Naive thymus-derived CD8-positive, alpha-beta T cell (primary cell): Measurements from ENCODE around the gene PRPF39. TPM values are rescaled to one million over a fixed set of nuclear protein-coding genes. Genes with fewer than 3 reads are reported as not detected.
"Not testable (repeated sequence)": the region's sequence is repeated elsewhere in the genome, so short reads cannot be mapped to it uniquely, and the experiment has no call there.

Experiments
- ATAC-seq, 2 donors: fragments of 150-1000 bp; cut with Tn5 transposase in 1 of 2; sonication (Bioruptor Pico), chemical (Tn5 transposase) in 1 of 2; 1 replicate in 1 of 2; 2 replicates in 1 of 2; pipeline ENCODE4 v1.10.0; 2021; ENCODE audit warnings: mild to moderate bottlenecking in 2 of 2, moderate library complexity in 2 of 2
- POLR2A ChIA-PET: fragments of 350-600 bp; sonication (Branson Sonifier 250); formaldehyde crosslinking; loops from one replicate; lab custom pipeline; 2021; ENCODE audit warnings: antibody characterized with exemption; lab: Charles Lee
- DNase-seq, 10 donors: peaks; one replicate each; pipeline versions ENCODE4 v3.0.0 to v3.0.0-alpha.2; 2020 to 2022
- H3K27ac Mint-ChIP-seq, 10 donors: one replicate each; pipeline ENCODE4 v1.8.0; 2020 to 2022; ENCODE audit warnings: mild to moderate bottlenecking in 10 of 10, mixed read lengths in 10 of 10, moderate library complexity in 4 of 10, inconsistent platforms in 1 of 10
- H3K27me3 Mint-ChIP-seq, 5 donors: one replicate each; pipeline ENCODE4 v1.8.0; 2021 to 2022; ENCODE audit warnings: mixed read lengths in 5 of 5
- H3K36me3 Mint-ChIP-seq, 3 donors: one replicate each; pipeline ENCODE4 v1.8.0; 2020 to 2022; ENCODE audit warnings: mixed read lengths in 3 of 3, mild to moderate bottlenecking in 2 of 3, inconsistent platforms in 1 of 3
- H3K4me1 Mint-ChIP-seq, 4 donors: one replicate each; pipeline ENCODE4 v1.8.0; 2021 to 2022; ENCODE audit warnings: mixed read lengths in 4 of 4
- H3K4me3 Mint-ChIP-seq, 10 donors: one replicate each; pipeline ENCODE4 v1.8.0; 2020 to 2022; ENCODE audit warnings: mild to moderate bottlenecking in 10 of 10, mixed read lengths in 10 of 10, moderate library complexity in 6 of 10, inconsistent platforms in 1 of 10
- H3K9me3 Mint-ChIP-seq, 9 donors: one replicate each; pipeline ENCODE4 v1.8.0; 2020 to 2022; ENCODE audit warnings: mixed read lengths in 9 of 9, mild to moderate bottlenecking in 3 of 9, inconsistent platforms in 1 of 9, moderate library complexity in 1 of 9
- polyA plus RNA-seq, 3 donors: library from polyadenylated mRNA; unstranded; fragments of 300-500 nt; fragmentation: Illumina TruSeq; gene quantifications; one replicate each; pipeline ENCODE4 v1.2.3, GENCODE V29; 2021
- total RNA-seq, 8 experiments: library from RNA in 2 of 8; stranded (reverse) in 2 of 8; gene quantifications; one replicate each; pipeline ENCODE4 v1.2.3 and lab custom pipeline; 2021 to 2026

Gene PRPF39
- total and polyA plus RNA-seq, 5 experiments from 2014 or later, result 9.8 to 77.9 (median 11.6) TPM

DNA sequence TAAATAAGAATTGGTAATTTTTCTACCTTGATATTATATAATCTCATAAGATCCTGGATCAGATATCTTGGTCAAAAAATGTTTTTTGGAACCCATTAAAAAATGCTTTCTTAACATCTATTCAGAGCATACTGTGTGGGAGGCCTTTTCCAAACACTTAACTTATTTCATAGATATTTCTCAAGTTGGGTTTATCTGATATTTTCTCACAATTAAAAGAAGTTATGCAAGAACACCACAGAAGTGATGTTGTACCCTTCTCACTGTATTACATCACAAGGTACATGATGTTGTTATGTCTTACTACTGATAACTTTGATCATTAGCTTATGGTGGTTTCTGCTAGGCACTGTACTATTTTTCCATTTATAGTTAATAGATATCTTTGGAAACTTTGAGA, 23.4 kb upstream of the PRPF39 start:
- peaks cover 0 to 9% (median 0%) of the 10 kb centered on the region in 9 donors for H3K9me3 Mint-ChIP-seq
- H3K36me3 Mint-ChIP-seq, result peaks cover 13 to 39% (median 32%) of the 10 kb centered on the region in 3 donors
- H3K4me1 Mint-ChIP-seq, result peaks cover 0 to 9% (median 0%) of the 10 kb centered on the region in 4 donors
- POLR2A ChIA-PET, result no interaction called here
- no peaks in the 10 kb centered on the region for H3K27me3 Mint-ChIP-seq
- H3K4me3 Mint-ChIP-seq, result no peak overlapping the region
- peak overlapping the region in 1 of 10 donors; percentile 27 for H3K27ac Mint-ChIP-seq
- ATAC-seq (no peak), DNase-seq (no peak)

DNA sequence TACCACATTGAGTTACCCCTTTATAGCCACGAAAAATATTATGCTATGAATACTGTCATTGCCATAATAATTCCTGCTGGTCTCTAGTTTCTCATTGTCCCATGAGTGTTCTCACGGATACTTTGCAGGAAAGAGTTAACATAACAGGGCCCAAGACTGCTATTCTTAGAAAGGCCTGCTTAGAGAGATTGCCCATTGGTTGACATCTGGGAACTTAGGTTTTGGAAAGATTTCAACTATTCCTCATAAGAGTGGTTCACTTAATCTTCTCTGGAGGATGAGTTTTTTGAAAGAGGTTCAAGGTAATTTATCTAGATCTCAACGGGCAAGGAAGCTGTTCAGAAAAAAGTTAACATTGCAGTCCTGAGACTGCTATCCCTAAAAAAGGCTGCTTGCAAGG, 18.4 kb upstream of the PRPF39 start:
- Mint-ChIP-seq H3K36me3 (peaks cover 0 to 31% (median 15%) of the 10 kb centered on the region in 3 donors), H3K27me3 (no peaks in the 10 kb centered on the region), H3K4me3 (no peak overlapping the region), H3K4me1 (peaks cover 0 to 6% (median 0%) of the 10 kb centered on the region in 4 donors), H3K9me3 (peaks cover 0 to 4% (median 0%) of the 10 kb centered on the region in 9 donors), H3K27ac (no peak overlapping the region)
- POLR2A ChIA-PET, result no interaction called here
- ATAC-seq (no peak), DNase-seq (no peak)

DNA sequence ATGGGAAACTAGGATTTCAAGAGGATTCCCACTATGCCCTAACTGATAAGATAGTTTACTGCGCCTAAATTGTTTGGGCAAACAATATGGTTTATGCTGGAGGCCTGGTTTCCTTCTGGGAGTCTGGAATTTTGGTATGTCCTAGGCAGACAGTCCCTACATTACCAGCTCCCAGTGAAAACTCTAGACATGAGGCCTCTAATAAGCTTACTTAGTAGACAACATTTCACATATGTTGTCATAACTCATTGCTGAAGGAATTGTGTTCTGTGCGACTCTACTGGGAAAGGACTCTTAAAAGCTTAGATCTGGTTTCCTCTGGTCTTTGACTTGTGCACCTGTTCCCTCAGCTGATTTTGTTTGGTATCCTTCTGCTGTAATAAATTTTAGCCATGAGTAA, 18.0 kb upstream of the PRPF39 start:
- DNase-seq (no peak), ATAC-seq (no peak)
- H3K4me3 Mint-ChIP-seq, result no peak overlapping the region
- H3K27me3 Mint-ChIP-seq, result no peaks in the 10 kb centered on the region
- H3K36me3 Mint-ChIP-seq, result peaks cover 0 to 32% (median 15%) of the 10 kb centered on the region in 3 donors
- H3K27ac Mint-ChIP-seq, result no peak overlapping the region
- H3K9me3 Mint-ChIP-seq, result peaks cover 0 to 4% (median 0%) of the 10 kb centered on the region in 9 donors
- POLR2A ChIA-PET, result no interaction called here
- H3K4me1 Mint-ChIP-seq, result peaks cover 0 to 6% (median 0%) of the 10 kb centered on the region in 4 donors

DNA sequence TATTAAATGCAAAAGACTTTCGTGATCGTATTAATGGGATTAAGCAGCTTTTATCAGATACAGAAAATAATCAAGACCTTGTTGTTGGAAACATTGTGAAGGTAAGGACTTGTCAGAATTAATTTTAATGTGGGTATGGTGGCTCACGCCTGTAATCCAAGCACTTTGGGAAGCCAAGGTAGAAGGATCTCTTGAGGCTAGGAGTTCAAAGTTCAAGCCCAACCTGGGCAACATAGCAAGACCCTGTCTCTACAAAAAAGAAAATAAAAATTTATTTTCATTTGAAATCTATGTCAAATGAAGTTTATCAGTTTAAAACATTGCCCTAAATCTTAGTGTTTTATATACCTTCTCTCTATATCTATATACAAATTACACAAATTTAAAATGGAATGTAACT, 17.2 kb upstream of the PRPF39 start:
- POLR2A ChIA-PET, result no interaction called here
- H3K27me3 Mint-ChIP-seq, result no peaks in the 10 kb centered on the region
- no peak overlapping the region for H3K27ac Mint-ChIP-seq
- no peak overlapping the region for H3K4me3 Mint-ChIP-seq
- no peak for ATAC-seq
- peaks cover 0 to 4% (median 0%) of the 10 kb centered on the region in 9 donors for H3K9me3 Mint-ChIP-seq
- peaks cover 0 to 6% (median 0%) of the 10 kb centered on the region in 4 donors for H3K4me1 Mint-ChIP-seq
- DNase-seq, result no peak
- H3K36me3 Mint-ChIP-seq, result peaks cover 0 to 30% (median 15%) of the 10 kb centered on the region in 3 donors

DNA sequence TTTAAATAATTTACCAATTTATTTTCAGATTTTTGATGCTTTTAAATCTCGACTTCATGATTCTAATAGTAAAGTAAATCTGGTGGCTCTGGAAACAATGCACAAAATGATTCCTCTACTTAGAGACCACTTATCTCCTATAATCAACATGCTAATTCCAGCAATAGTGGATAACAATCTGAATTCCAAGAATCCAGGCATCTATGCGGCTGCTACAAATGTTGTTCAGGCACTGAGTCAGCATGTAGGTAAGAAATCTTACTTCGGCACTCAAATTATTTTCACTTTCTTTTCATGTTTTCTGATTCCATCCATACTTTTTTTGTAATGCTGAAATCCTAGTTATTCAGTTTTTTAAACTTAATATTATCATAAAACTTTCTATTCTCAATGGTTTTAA, 15.5 kb upstream of the PRPF39 start:
- Mint-ChIP-seq H3K4me1 (peaks cover 0 to 5% (median 0%) of the 10 kb centered on the region in 4 donors), H3K4me3 (no peak overlapping the region), H3K36me3 (peaks cover 0 to 34% (median 22%) of the 10 kb centered on the region in 3 donors), H3K27me3 (no peaks in the 10 kb centered on the region), H3K9me3 (peaks cover 0 to 4% (median 0%) of the 10 kb centered on the region in 9 donors), H3K27ac (no peak overlapping the region)
- POLR2A ChIA-PET, result no interaction called here
- ATAC-seq (no peak), DNase-seq (no peak)

DNA sequence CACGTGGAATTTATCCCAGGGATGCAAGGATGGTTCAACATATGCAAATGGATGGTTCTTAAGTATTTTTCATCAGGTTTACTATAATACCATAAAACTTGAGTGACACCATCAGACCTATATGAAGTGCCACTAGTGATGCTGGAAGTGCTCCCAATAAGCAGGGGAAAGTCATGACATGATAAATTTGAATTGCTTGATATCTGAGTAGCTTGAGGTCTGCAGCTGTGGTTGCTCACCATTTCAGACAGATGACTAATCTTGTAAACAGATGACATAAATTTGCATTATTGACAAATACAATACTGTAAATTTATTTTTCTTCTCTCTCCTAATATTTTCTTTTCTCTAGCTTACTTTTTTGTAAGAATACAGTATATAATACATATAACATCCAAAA, 13.7 kb upstream of the PRPF39 start:
- no peaks in the 10 kb centered on the region for H3K27me3 Mint-ChIP-seq
- ATAC-seq, result no peak
- H3K4me1 Mint-ChIP-seq, result no peaks in the 10 kb centered on the region
- H3K27ac Mint-ChIP-seq, result no peak overlapping the region
- H3K4me3 Mint-ChIP-seq, result no peak overlapping the region
- POLR2A ChIA-PET, result no interaction called here
- DNase-seq, result no peak
- H3K9me3 Mint-ChIP-seq, result no peaks in the 10 kb centered on the region
- peaks cover 0 to 35% (median 16%) of the 10 kb centered on the region in 3 donors for H3K36me3 Mint-ChIP-seq

DNA sequence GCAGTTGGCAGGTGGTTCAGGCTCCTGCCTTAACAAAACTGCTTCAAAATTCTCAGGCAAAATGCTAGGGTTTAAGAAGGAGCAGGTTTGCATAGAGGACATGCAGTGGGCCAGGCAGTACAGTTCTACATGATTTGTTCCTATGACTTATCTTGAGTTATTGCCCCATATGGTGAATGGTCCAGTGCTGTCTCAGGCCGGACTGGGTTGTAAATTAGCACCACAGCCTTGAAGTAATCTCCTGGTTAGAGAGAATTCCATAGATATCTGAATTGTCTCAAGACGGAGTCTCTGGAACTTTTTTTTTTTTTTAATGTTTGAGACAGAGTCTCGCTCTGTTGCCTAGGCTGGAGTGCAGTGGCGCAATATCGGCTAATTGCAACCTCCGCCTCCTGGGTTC, 11.8 kb upstream of the PRPF39 start:
- Mint-ChIP-seq H3K4me1 (no peaks in the 10 kb centered on the region), H3K27me3 (no peaks in the 10 kb centered on the region), H3K27ac (no peak overlapping the region), H3K9me3 (no peaks in the 10 kb centered on the region), H3K4me3 (no peak overlapping the region), H3K36me3 (peaks cover 0 to 35% (median 16%) of the 10 kb centered on the region in 3 donors)
- ATAC-seq, result no peak
- no peak for DNase-seq
- POLR2A ChIA-PET, result no interaction called here

DNA sequence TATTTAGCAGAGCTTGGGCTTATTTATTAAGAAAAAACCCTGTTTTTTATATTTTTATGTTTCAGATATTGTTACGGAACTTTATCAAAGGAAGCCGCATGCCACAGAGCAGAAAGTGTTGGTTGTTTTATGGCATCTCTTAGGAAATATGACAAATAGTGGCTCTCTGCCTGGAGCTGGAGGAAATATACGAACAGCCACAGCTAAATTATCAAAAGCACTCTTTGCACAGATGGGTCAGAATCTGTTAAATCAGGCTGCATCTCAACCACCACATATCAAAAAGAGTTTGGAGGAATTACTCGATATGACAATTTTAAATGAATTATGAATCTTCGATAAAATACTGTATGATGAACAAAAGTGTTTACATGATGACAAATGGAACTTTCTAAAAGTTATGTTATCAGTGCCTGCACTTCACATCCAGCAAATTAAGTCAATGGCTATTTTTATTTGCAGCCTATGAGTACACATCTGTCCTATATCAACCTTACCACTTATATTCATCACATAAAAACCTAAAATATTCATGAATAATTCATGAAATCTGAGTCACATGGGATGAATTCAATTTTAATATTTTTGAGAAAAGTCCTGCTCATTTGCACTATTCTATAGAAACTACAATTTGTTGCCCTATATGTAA, 10.6 kb upstream of the PRPF39 start:
- Mint-ChIP-seq H3K4me1 (no peaks in the 10 kb centered on the region), H3K36me3 (peaks cover 0 to 32% (median 16%) of the 10 kb centered on the region in 3 donors), H3K9me3 (no peaks in the 10 kb centered on the region), H3K27me3 (no peaks in the 10 kb centered on the region), H3K27ac (no peak overlapping the region), H3K4me3 (no peak overlapping the region)
- ATAC-seq, result no peak
- POLR2A ChIA-PET, result interaction anchor here (0.6 kb wide), 1 partner anchor 645 kb away, joined by 3 read pairs; no protein-coding TSS in a partner anchor
- no peak for DNase-seq

DNA sequence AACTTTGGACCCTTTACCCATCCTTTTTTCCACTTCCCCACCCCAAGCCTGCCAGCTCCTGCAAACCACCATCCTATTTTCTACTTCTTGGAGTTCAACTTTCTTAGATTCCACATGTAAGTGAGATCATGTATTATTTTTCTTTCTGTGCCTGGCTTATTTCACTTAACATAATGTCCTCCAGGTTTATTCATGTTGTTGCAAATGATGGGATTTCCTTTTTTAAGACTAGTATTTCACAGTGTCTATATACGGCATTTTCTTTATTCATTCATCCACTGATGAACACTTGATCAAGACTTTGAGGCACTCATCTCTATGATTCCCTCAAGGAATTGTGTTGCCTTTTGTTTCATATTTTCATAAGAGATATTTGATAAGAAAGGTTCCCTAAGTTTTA, 5.6 kb upstream of the PRPF39 start:
- no peak for ATAC-seq
- Mint-ChIP-seq H3K36me3 (peaks cover 0 to 3% (median 0%) of the 10 kb centered on the region in 3 donors), H3K9me3 (no peaks in the 10 kb centered on the region), H3K4me1 (peaks cover 2 to 4% (median 3%) of the 10 kb centered on the region in 4 donors), H3K4me3 (no peak overlapping the region), H3K27ac (no peak overlapping the region), H3K27me3 (no peaks in the 10 kb centered on the region)
- POLR2A ChIA-PET, result interaction anchor here (0.5 kb wide), 1 partner anchor 20 kb away, joined by 3 read pairs; no protein-coding TSS in a partner anchor
- DNase-seq, result no peak

DNA sequence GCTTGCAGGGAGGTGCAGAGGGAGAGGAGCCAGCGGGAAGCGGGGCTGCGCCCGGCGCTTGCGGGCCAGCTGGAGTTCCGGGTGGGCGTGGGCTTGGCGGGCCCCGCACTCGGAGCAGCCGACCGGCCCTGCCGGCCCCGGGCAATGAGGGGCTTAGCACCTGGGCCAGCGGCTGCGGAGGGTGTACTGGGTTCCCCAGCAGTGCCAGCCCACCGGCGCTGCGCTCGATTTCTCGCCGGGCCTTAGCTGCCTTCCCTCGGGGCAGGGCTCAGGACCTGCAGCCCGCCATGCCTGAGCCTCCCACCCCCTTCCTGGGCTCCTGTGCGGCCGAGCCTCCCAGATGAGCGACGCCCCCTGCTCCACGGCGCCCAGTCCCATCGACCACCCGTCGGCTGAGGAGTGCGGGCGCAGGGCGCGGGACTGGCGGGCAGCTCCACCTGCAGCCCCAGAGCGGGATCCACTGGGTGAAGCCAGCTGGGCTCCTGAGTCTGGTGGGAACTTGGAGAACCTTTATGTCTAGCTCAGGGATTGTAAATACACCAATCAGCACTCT, 3.4 kb upstream of the PRPF39 start:
- H3K4me1 Mint-ChIP-seq, result peaks cover 12 to 23% (median 17%) of the 10 kb centered on the region in 4 donors
- H3K36me3 Mint-ChIP-seq, ATAC-seq, H3K9me3 Mint-ChIP-seq, DNase-seq, POLR2A ChIA-PET, H3K27me3 Mint-ChIP-seq, H3K4me3 Mint-ChIP-seq, H3K27ac Mint-ChIP-seq: not testable (repeated sequence)

DNA sequence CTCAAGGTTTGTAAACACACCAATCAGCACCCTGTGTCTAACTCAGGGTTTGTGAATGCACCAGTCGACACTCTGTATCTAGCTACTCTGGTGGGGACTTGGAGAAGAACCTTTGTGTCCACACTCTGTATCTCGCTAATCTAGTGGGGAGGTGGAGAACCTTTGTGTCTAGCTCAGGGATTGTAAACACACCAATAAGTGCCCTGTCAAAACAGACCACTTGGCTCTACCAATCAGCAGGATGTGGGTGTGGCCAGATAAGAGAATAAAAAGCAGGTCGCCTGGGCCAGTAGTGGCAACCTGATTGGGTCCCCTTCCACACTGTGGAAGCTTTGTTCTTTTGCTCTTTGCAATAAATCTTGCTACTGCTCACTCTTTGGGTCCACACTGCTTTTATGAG, 2.8 kb upstream of the PRPF39 start:
- H3K9me3 Mint-ChIP-seq, H3K4me3 Mint-ChIP-seq, ATAC-seq, DNase-seq, H3K27ac Mint-ChIP-seq, H3K36me3 Mint-ChIP-seq, POLR2A ChIA-PET, H3K27me3 Mint-ChIP-seq: not testable (repeated sequence)
- H3K4me1 Mint-ChIP-seq, result peaks cover 12 to 29% (median 23%) of the 10 kb centered on the region in 4 donors

DNA sequence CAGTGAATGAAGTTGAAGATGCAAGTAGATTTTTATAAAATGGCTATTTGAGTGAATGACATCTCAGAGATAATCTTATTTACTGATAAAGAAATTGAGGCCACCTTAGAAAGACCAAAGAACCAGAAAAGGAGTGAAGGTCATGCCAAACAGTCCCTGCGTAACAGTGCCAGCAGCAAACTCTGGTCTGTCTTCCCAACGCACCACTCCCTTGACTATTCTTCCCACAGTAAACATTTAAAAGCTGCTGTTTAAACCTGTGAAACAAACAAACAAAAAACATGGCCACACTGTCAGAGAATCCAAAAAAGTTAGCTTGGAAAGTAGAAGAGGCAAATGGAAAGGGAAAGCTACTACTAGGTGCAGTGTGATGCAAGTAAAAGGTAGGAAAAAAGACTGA, 1.5 kb upstream of the PRPF39 start:
- H3K9me3 Mint-ChIP-seq, result no peaks in the 10 kb centered on the region
- ATAC-seq, result no peak
- DNase-seq, result no peak
- peak overlapping the region in 9 of 10 donors; percentile 9 to 96 (median 30) for H3K4me3 Mint-ChIP-seq
- POLR2A ChIA-PET, result interaction anchor here (2.6 kb wide), 1 partner anchor 121 kb away, joined by 17 read pairs; the partner anchor contains the start of genes KLHL28 and TOGARAM1
- peaks cover 0 to 5% (median 0%) of the 10 kb centered on the region in 3 donors for H3K36me3 Mint-ChIP-seq
- peaks cover 19 to 42% (median 36%) of the 10 kb centered on the region in 4 donors for H3K4me1 Mint-ChIP-seq
- no peaks in the 10 kb centered on the region for H3K27me3 Mint-ChIP-seq
- peak overlapping the region in 5 of 10 donors; percentile 27 to 71 (median 61) for H3K27ac Mint-ChIP-seq

DNA sequence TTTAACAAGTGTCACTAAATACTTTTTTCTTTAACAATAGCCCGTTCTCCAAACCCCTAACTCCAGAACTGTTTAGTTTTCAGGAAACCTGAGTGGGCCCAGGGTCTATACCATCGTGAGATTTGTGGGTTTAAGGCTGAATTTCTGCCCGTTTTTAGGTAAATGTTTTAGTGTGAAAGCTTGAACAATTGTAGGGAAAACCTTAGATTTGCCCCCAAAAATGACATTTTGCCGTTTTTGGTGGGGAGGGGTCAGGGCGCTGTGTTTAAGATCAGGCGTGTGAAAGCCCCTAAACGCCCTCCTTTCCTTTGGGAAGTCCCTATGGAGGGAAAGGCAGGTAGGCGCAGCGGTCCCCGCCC, 320 bp upstream of the PRPF39 start:
- Mint-ChIP-seq H3K4me1 (peaks cover 26 to 53% (median 46%) of the 10 kb centered on the region in 4 donors), H3K36me3 (peaks cover 0 to 10% (median 0%) of the 10 kb centered on the region in 3 donors), H3K27ac (peak overlapping the region; percentile 79 to 97 (median 92)), H3K27me3 (no peaks in the 10 kb centered on the region), H3K4me3 (peak overlapping the region; percentile 91 to 98 (median 96)), H3K9me3 (no peaks in the 10 kb centered on the region)
- POLR2A ChIA-PET, result interaction anchor here (1.2 to 2.6 kb wide), 2 partner anchors 122 to 187 kb away, joined by 5 to 17 read pairs; partner anchors contain the start of genes KLHL28 and TOGARAM1
- no peak for DNase-seq
- no peak for ATAC-seq
